ENCODE measurements around the gene TCF4. TPM values are rescaled to one million over a fixed set of nuclear protein-coding genes. Genes with fewer than 3 reads are reported as not detected.

The TCF4 gene
- total and polyA plus RNA-seq, 2 of the 13 experiments (the other 11 are each of a cell fraction or from before 2014, with no cell fraction given) = not detected

DNA sequence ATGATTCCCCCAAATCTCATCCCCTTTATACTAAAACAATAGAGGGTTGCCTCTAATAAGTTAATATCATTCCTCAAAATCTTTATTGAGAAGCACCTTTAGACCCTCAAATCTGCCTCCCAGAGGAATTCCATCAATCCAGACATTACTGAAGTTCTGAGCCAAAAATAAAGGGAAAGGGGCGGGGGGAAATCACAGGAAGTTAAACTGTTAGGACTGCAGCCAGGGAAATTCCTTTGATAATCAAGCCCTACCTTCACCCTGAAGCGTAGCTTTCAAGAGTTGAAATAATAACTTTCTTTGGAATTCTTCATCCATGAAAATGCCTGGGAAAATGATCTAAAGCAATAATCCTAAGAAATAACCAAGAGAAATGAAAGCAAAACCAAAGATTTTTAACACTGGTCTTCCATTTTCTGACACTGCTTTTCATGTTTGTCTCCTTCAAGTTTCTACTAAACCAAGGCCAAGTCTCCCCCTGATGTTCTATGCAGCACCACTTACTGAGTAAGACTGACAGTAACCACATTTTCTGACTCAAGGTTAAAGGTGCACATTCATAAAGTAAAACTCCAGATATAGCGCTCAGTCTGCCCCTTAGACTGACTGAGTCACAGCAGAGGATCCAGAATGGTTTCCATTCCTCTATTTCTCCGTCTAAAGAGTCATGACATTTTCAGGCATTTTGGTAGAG lies 78.2 kb downstream of the TCF4 start (continued):
- TF ChIP-seq KAT2B (IDR thresholded peaks at IDR 0.05; ENCODE audit: borderline replicate concordance, low read depth, low read length) = no peak

DNA sequence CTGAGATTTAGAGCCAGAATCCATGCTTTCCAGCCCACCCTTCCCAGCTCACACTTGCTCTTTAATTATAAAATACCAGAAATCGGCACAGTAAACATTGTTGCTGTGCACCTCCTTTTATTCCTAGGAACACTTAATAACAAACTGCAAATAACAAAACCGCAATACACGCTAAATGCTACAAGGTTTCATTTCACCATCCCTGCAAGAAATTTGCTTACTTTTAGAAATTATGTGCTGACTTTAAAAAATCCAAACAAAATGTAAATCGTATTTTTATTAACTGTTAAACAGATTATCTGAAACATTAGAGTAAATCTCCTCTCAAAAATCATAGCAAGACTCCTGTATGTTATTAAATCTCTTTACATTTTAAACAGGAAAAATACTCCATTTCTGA lies 79.3 kb downstream of the TCF4 start:
- no peak overlapping the region for H2AFZ ChIP-seq (ENCODE audit: low read length)
- no peak overlapping the region for H3K4me2 ChIP-seq (ENCODE audit: low read depth, low read length)
- BruUV-seq (replicated peaks) = no TSS peak
- no peaks in the 10 kb centered on the region for H3K4me1 ChIP-seq (ENCODE audit: insufficient read depth, low read length)
- in situ Hi-C loops (cut with HindIII; ENCODE audit: extremely low pct_ligation_motif_present, low pct_unique_long_range_greater_than_20kb) (no loop called here), intact Hi-C loops (cut with micrococcal nuclease; ENCODE audit: unreplicated experiment) (no loop called here)
- no peak overlapping the region for H3K9ac ChIP-seq (ENCODE audit: insufficient read depth, low read depth, low read length)
- ATAC-seq (no peak), DNase-seq (ENCODE audit: low spot score) (no peak), FAIRE-seq (no peak)
- no peaks in the 10 kb centered on the region for H4K20me1 ChIP-seq (ENCODE audit: insufficient read depth, low read length)
- TF ChIP-seq MAFF (IDR thresholded peaks at IDR 0.05; ENCODE audit: low read depth, low read length) (peak; percentile 39; the same call in 1 of the 2 replicates), MAFK (conservative IDR thresholded peaks at IDR 0.05 in 1 of 2, IDR thresholded peaks at IDR 0.05 in 1 of 2; ENCODE audit: low read length in 2 of 2) (peak in 1 of 2 experiments; percentile 41; a peak in 2 of 4 replicates), MYNN (CRISPR knock-in tag; IDR thresholded peaks at IDR 0.05; ENCODE audit: low read depth) (no peak)
- CTCF ChIA-PET (ENCODE audit: low intra/inter-chr PET ratio, low total read pairs) = no interaction called here
- H3K9me3 ChIP-seq (ENCODE audit: low read length) = no peaks in the 10 kb centered on the region
- H3K4me3 ChIP-seq (replicated peaks in 1 of 3; ENCODE audit: insufficient read depth in 1 of 3, low read depth in 2 of 3, low read length in 3 of 3) = no peak overlapping the region
- POLR2A ChIA-PET = no interaction called here
- H3K27me3 ChIP-seq (ENCODE audit: control insufficient read depth in 1 of 2, insufficient read depth in 2 of 2, low read length in 2 of 2) = no peaks in the 10 kb centered on the region
- 25% methylated on average over 4 of the region's 4 CpGs for WGBS (ENCODE audit: low lambda C conversion rate)
- no peaks in the 10 kb centered on the region for H3K79me2 ChIP-seq (ENCODE audit: insufficient read depth, low read length)
- H3K27ac ChIP-seq (ENCODE audit: extremely low read length, insufficient read depth, low read length) = no peak overlapping the region
- H3K36me3 ChIP-seq (replicated peaks in 1 of 2; ENCODE audit: control insufficient read depth in 1 of 2, insufficient read depth in 2 of 2, low read length in 2 of 2) = no peaks in the 10 kb centered on the region

DNA sequence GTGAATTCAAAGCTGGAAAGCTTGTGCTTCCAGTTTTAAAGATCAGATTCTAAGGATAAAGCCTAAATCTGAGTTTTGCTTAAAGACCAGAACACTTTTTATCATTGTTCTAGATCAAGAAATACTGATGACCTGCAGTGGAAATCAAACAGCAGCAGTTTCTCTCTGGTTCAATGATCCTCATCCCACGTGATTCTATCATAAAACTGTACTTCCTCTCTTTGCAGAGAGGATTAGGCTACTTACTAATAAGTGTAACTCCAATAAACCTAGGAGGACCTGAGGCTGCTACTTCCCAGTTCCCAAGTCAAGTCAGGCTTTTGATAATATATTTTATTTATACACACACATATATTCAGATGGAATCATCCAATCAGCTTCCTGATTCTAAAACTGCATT lies 81.9 kb downstream of the TCF4 start:
- intact Hi-C loops (cut with micrococcal nuclease; ENCODE audit: unreplicated experiment) (no loop called here), in situ Hi-C loops (cut with HindIII; ENCODE audit: extremely low pct_ligation_motif_present, low pct_unique_long_range_greater_than_20kb) (no loop called here)
- ChIA-PET CTCF (ENCODE audit: low intra/inter-chr PET ratio, low total read pairs) (no interaction called here), POLR2A (no interaction called here)
- Histone ChIP-seq H2AFZ (ENCODE audit: low read length) (no peak overlapping the region), H3K27me3 (ENCODE audit: control insufficient read depth in 1 of 2, insufficient read depth in 2 of 2, low read length in 2 of 2) (no peaks in the 10 kb centered on the region), H3K4me3 (replicated peaks in 1 of 3; ENCODE audit: insufficient read depth in 1 of 3, low read depth in 2 of 3, low read length in 3 of 3) (no peak overlapping the region), H3K9ac (ENCODE audit: insufficient read depth, low read depth, low read length) (no peak overlapping the region), H4K20me1 (ENCODE audit: insufficient read depth, low read length) (no peaks in the 10 kb centered on the region), H3K9me3 (ENCODE audit: low read length) (no peaks in the 10 kb centered on the region), H3K36me3 (replicated peaks in 1 of 2; ENCODE audit: control insufficient read depth in 1 of 2, insufficient read depth in 2 of 2, low read length in 2 of 2) (no peaks in the 10 kb centered on the region), H3K79me2 (ENCODE audit: insufficient read depth, low read length) (no peaks in the 10 kb centered on the region), H3K4me2 (ENCODE audit: low read depth, low read length) (no peak overlapping the region), H3K4me1 (ENCODE audit: insufficient read depth, low read length) (no peaks in the 10 kb centered on the region), H3K27ac (ENCODE audit: extremely low read length, insufficient read depth, low read length) (no peak overlapping the region)
- 0% methylated on average over 1 of the region's 1 CpG for WGBS (ENCODE audit: low lambda C conversion rate)
- DNase-seq (ENCODE audit: low spot score) (no peak), FAIRE-seq (no peak), ATAC-seq (no peak)
- no TSS peak for BruUV-seq (replicated peaks)
- TF ChIP-seq BORCS8-MEF2B (CRISPR knock-in tag; IDR thresholded peaks at IDR 0.05) (no peak), MTA1 (CRISPR knock-in tag; IDR thresholded peaks at IDR 0.05; ENCODE audit: borderline replicate concordance) (no peak), IKZF5 (CRISPR knock-in tag; IDR thresholded peaks at IDR 0.05) (no peak), NFE2L2 (IDR thresholded peaks at IDR 0.05; ENCODE audit: low read length) (no peak), SALL2 (CRISPR knock-in tag; IDR thresholded peaks at IDR 0.05) (no peak), CHD4 (IDR thresholded peaks at IDR 0.05; ENCODE audit: borderline replicate concordance, low read length) (no peak)
- TF ChIP-seq, protein P1, sequence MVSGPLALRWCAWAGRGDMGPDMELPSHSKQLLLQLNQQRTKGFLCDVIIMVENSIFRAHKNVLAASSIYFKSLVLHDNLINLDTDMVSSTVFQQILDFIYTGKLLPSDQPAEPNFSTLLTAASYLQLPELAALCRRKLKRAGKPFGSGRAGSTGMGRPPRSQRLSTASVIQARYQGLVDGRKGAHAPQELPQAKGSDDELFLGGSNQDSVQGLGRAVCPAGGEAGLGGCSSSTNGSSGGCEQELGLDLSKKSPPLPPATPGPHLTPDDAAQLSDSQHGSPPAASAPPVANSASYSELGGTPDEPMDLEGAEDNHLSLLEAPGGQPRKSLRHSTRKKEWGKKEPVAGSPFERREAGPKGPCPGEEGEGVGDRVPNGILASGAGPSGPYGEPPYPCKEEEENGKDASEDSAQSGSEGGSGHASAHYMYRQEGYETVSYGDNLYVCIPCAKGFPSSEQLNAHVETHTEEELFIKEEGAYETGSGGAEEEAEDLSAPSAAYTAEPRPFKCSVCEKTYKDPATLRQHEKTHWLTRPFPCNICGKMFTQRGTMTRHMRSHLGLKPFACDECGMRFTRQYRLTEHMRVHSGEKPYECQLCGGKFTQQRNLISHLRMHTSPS (CRISPR knock-in tag; IDR thresholded peaks at IDR 0.05; ENCODE audit: low read depth) = no peak
- TF ChIP-seq, protein P2, sequence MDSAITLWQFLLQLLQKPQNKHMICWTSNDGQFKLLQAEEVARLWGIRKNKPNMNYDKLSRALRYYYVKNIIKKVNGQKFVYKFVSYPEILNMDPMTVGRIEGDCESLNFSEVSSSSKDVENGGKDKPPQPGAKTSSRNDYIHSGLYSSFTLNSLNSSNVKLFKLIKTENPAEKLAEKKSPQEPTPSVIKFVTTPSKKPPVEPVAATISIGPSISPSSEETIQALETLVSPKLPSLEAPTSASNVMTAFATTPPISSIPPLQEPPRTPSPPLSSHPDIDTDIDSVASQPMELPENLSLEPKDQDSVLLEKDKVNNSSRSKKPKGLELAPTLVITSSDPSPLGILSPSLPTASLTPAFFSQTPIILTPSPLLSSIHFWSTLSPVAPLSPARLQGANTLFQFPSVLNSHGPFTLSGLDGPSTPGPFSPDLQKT (CRISPR knock-in tag; IDR thresholded peaks at IDR 0.05; ENCODE audit: borderline replicate concordance) = no peak

All from HepG2 (cell line).